Hippocampal formation (tissue), 2 donors: Measurements from ENCODE around the gene RALA.
"Not testable (repeated sequence)": the region's sequence is repeated elsewhere in the genome, so short reads cannot be mapped to it uniquely, and the experiment has no call there.

Experiments used
- DNase-seq, 2 donors: peaks; one replicate each; lab custom pipeline; 2025; lab: John Stamatoyannopoulos, UW

The RALA gene

GRCh38 chr7:39683216-39683845 is 60.0 kb downstream of the RALA start:
- DNase-seq = no peak

DNA sequence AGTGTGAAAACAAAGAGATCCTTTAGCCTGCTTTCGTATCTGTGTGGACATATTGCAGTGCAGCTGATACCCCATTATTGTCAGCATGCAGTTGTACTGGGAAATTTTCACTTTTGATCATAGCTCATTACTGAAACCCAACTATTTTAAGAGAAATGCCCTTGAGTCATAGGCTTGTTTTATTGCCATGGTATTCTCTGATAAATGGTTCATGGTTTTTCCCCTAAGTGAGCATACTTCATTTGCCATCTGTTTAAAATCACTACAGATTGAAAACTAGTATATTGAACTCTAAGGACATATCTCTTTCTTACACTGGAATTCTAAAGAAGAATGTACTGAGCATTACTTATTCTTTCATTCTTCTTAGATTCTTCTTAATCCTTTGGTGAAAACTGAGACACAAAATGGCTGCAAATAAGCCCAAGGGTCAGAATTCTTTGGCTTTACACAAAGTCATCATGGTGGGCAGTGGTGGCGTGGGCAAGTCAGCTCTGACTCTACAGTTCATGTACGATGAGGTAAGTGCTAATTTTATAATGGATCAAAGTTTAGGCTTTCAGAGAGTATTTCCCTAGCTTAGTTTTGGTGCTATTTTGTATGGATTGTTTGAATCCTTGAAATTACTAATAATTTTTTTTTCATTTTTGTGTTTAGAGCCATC is 63.0 kb downstream of the RALA start:
- no peak for DNase-seq

GRCh38 chr7:39688611-39689480 is 65.5 kb downstream of the RALA start:
- DNase-seq = no peak

GRCh38 chr7:39691821-39692220 is 68.4 kb downstream of the RALA start:
- DNase-seq = no peak

DNA sequence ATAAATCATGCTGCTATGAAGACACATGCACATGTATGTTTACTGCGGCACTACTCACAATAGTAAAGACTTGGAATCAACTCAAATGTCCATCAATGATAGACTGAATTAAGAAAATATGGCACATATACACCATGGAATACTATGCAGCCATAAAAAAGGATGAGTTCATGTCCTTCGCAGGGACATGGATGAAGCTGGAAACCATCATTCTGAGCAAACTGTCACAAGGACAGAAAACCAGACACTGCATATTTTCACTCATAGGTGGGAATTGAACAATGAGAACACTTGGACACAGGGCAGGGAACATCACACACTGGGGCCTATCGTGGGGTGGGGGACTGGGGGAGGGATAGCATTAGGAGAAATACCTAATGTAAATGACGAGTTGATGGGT is 69.7 kb downstream of the RALA start:
- not testable (repeated sequence) for DNase-seq

DNA sequence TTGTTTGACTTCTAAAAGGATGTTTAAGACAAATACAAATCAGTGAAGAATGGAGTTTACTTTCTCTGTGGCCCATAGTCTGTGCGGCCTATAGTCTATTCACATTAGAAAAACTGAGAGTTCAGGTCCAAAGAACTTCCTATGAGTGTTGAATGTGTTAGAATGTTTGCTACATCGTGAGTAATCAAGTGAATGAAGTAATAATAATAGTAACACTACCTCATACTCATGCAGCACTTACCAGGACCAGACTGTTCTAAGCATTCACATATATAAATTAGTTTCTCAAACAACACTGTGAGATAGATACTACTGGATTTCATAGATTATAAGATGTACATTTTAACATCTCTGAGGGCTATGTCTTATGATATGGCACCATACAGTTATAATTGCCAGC is 70.4 kb downstream of the RALA start:
- no peak for DNase-seq

- no peak for DNase-seq
Observed at GRCh38 chr7:39695852-39696586, 72.6 kb downstream of the RALA start.

- DNase-seq = no peak
Observed at GRCh38 chr7:39696631-39697030, 73.3 kb downstream of the RALA start.

DNA sequence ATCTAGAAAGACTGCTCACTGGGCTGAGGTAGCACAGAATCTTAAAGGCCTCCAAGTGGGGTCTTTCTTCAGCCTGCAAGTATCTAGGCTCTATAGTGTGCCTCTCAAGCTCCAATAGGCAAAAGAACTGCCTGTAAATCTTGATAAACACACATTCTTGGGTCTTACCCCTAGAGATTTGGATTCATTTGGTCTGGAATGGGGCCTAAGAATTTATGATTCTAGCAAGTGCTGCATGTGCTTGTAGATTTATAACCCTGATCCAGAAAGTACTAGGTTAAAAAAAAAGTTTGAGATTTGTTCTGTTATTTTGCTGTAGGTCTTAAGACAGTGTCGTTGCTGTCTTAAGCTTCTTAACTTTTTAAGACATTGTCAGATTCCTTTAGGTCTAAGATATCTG is 74.1 kb downstream of the RALA start:
- DNase-seq = no peak

DNA sequence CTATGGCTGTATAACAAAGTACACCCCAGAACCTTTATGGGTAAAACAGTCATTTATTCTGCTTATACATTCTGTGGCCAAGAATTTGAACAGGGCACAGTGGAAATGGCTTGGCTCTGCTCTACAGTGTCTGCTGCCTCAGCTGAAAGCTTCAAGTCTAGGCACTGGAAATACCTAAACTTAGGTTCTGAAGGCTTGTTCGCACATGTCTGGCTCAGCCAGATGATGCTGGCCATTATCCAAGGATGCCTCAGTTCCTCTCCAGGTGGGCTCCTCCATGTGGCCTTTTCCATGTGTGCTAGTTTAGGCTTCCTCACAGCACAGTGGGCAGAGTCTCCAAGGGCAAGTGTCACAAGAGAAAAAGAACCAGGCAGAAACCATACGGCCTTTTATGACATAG is 76.8 kb downstream of the RALA start:
- no peak for DNase-seq

DNA sequence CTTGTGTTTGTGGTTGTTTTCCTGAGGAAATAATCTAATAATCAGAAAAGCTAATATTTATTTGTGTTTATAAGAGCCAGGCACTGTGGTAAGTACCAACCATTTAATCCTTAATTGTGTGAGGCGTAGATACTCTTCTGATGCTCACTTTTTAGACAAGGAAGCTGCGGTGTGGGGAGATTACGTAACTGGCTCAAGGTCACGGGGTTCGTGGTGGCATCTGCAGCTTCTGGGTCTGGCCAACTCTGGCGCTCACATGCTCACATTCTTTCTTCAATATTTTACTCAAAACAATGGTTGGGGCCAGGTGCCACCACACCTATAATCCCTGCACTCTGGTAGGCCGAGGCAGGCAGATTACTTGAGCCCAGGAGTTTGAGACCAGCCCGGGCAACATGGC is 77.6 kb downstream of the RALA start:
- DNase-seq = no peak

GRCh38 chr7:39702133-39702532 is 78.8 kb downstream of the RALA start:
- DNase-seq = no peak

DNA sequence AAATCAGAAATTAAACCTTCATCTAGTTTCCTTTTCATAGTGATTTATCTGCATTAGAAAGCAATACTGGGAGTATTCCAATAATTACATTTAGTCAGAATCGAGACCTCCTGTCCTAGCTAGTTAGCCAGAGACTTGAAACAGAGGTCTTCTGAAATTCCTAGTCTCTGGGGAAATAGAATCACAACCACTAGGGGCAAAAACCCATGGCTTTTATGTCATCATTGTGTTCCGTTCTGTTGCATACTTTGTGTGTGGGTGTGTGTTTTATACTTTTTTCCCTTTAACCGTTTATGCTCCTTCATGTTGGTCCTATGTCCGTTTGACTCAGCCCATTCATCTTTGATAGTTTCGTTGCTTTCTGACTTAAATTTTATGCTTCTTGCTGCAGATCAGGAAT is 79.8 kb downstream of the RALA start:
- no peak for DNase-seq

DNA sequence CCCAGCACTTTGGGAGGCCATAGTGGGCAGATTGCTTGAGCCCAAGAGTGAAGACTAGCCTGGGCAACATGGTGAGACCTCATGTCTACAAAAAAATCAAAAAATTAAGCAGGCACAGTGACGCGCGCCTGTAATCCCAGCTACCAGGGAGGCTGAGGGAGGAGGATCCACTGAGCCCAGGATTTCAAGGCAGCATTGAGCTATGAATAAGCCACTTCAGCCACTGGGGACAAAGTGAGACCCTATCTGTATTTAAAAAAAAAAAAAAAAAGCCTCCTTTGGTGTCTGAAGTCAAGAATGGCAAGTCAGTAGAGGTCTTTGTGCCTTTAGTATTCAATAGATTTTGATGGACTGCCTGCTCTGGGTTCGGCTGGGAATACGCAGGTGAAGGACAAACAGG is 85.7 kb downstream of the RALA start:
- no peak for DNase-seq

DNA sequence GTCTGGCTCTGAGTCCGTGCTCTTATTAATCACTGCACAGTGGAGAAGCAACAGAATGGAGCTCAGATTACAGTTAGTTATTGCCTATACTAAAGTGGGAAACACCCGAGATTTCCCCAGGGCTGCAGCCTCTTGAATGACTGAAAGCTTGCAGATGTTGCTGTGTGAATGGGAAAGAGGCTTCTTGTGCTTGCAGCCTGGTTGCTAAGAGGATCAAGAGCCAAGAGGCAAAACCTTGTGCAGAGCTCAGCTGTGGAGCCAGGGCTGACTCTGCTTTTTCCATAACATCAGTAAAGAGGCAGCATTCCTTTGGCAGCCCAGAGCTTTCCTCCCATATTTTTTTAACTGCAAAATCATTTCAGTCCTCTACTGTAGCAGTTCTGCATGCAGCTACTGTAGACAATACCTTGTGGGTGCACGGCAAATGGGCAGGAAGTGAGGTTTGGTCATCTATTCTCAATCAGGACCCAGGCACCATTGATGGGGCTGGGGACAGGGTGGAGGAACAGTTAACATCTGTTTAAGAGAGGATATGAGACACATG is 86.5 kb downstream of the RALA start:
- no peak for DNase-seq

GRCh38 chr7:39712751-39713150 is 89.4 kb downstream of the RALA start:
- DNase-seq = no peak

GRCh38 chr7:39714447-39715091 is 91.2 kb downstream of the RALA start:
- DNase-seq = no peak

DNA sequence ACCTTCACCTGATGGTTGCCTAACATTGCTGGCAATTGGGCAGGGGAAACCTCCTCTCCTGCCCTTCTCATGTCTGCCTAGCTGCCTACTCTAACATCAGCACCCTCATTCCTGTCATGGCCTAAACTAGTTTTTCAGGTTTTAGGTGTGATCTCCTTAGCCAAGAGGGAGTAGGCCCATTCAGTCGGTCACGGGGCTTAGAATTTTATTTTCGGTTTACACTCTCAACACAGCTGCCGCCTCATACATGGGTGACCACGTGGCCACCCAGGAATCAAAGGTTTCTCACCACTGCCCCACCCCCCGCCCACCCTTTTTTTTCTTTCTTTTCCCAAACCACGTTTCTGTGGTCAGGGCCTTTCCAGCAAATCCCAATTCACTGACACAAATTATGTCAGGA is 97.2 kb downstream of the RALA start:
- DNase-seq = no peak

GRCh38 chr7:39721345-39721744 is 98.0 kb downstream of the RALA start:
- no peak for DNase-seq

DNA sequence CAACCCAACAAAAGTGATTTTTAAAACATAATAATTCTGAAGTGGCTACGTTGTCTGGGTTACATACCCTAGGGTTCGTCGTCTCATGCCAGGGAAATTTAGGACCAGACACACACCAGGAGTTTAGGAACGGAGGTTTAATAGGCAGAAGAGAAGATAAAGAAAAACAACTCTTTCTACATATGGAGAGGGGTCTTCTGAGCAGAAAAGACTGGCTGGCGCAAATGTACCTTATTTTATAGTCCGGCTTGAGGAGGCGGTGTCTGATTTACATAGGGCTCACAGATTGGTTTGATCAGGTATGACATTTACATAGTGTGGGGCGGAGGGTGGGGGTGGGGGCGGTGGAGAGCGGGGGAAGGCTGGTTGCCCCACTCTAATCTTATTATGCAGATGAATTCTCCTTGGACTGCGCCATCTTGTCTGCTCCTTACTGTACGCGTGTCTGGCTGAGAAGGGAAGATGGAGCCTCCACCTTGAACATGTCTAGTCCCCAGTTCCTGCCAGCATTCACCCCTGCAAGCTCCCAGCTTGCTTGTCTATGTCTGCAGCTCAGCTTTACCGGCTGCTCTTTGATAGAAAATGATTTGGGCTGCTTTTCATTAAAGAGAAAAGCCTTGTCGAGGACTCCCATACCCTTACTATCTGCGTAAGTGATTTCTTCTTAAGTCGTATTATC is 98.7 kb downstream of the RALA start:
- DNase-seq = no peak
